Raji (cell line): ENCODE measurements around the gene SLC7A10.

ENCODE experiments used
- POLR2A ChIP-seq: IDR thresholded peaks from 2 replicates; pipeline ENCODE4 v1.6.1; 2011; ENCODE audit warnings: low read depth, low read length, control low read depth; ENCODE audit not compliant: insufficient read depth

Gene SLC7A10

GRCh38 chr19:33225458-33225926 is at the start of gene SLC7A10:
Gene SLC7A10, minus strand, starts transcription at chr19:33225850. Its CDS starts 147 bp downstream, at chr19:33225703.
- TF ChIP-seq POLR2A: no peak

GRCh38 chr19:33274663-33275558 is 49.3 kb upstream of the SLC7A10 start:
- no peak for TF ChIP-seq POLR2A

GRCh38 chr19:33273881-33274662 is 48.4 kb upstream of the SLC7A10 start:
- no peak for TF ChIP-seq POLR2A

GRCh38 chr19:33273065-33273736 is 47.6 kb upstream of the SLC7A10 start:
- TF ChIP-seq POLR2A: no peak

- TF ChIP-seq POLR2A: no peak
These were observed 45.8 kb upstream of the SLC7A10 start for GRCh38 chr19:33271246-33272021.

- TF ChIP-seq POLR2A: no peak
These were observed 45.1 kb upstream of the SLC7A10 start for GRCh38 chr19:33270769-33271168.

GRCh38 chr19:33269016-33269415 is 43.4 kb upstream of the SLC7A10 start:
- TF ChIP-seq POLR2A: no peak

- TF ChIP-seq POLR2A: no peak
These were observed 42.7 kb upstream of the SLC7A10 start for GRCh38 chr19:33268162-33268991.

- no peak for TF ChIP-seq POLR2A
These were observed 42.1 kb upstream of the SLC7A10 start for GRCh38 chr19:33267706-33268105.

GRCh38 chr19:33266974-33267484 is 41.4 kb upstream of the SLC7A10 start:
- no peak for TF ChIP-seq POLR2A

GRCh38 chr19:33264881-33265445 is 39.3 kb upstream of the SLC7A10 start:
- no peak for TF ChIP-seq POLR2A

- TF ChIP-seq POLR2A: no peak
These were observed 37.8 kb upstream of the SLC7A10 start for GRCh38 chr19:33263325-33264023.

- no peak for TF ChIP-seq POLR2A
These were observed 36.0 kb upstream of the SLC7A10 start for GRCh38 chr19:33261511-33262189.
